ENCODE measurements around the gene GOLPH3L.
"Not testable (repeated sequence)": the region's sequence is repeated elsewhere in the genome, so short reads cannot be mapped to it uniquely, and the experiment has no call there.

The GOLPH3L gene

DNA sequence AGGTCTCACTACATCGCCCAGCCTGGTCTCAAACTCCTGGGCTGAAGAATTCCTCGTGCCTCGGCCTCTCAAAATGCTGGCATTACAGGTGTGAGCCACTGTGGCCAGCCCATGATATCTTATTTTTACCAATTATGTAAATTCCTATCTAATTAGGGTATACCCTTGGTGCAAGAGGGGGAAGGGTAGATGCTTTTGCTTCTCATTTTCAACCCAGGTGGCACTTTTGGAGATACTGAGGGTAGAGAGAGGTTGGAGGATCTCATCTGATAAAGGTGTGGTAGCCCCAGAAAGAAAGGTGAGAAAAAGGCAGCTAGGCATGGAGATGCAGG lies 85.0 kb downstream of the GOLPH3L start:
- DNase-seq (ENCODE audit: low spot score): no peak

GRCh38 chr1:150610576-150610975 lies 86.4 kb downstream of the GOLPH3L start:
- no peak for DNase-seq (ENCODE audit: low spot score)
- in situ Hi-C loops (cut with MboI; ENCODE audit: low pct_unique_long_range_greater_than_20kb, low sequenced_read_pairs, unreplicated experiment): loop anchor here (10.0 kb wide), 1 partner anchor 46 kb away; no protein-coding TSS in a partner anchor
- TF ChIP-seq, protein P1, sequence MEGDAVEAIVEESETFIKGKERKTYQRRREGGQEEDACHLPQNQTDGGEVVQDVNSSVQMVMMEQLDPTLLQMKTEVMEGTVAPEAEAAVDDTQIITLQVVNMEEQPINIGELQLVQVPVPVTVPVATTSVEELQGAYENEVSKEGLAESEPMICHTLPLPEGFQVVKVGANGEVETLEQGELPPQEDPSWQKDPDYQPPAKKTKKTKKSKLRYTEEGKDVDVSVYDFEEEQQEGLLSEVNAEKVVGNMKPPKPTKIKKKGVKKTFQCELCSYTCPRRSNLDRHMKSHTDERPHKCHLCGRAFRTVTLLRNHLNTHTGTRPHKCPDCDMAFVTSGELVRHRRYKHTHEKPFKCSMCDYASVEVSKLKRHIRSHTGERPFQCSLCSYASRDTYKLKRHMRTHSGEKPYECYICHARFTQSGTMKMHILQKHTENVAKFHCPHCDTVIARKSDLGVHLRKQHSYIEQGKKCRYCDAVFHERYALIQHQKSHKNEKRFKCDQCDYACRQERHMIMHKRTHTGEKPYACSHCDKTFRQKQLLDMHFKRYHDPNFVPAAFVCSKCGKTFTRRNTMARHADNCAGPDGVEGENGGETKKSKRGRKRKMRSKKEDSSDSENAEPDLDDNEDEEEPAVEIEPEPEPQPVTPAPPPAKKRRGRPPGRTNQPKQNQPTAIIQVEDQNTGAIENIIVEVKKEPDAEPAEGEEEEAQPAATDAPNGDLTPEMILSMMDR (IDR thresholded peaks at IDR 0.05; ENCODE audit: extremely low read depth, insufficient read depth, missing control alignments): no peak

More for the DNA sequence above, 85.0 kb downstream of the GOLPH3L start:
- TF ChIP-seq, protein P1 (IDR thresholded peaks at IDR 0.05; ENCODE audit: extremely low read depth, insufficient read depth, missing control alignments): no peak
- in situ Hi-C loops (cut with MboI; ENCODE audit: low pct_unique_long_range_greater_than_20kb, low sequenced_read_pairs, unreplicated experiment): loop anchor here (10.0 kb wide), 1 partner anchor 47 kb away; no protein-coding TSS in a partner anchor

GRCh38 chr1:150609732-150610131 lies 87.2 kb downstream of the GOLPH3L start:
- in situ Hi-C loops (cut with MboI; ENCODE audit: low pct_unique_long_range_greater_than_20kb, low sequenced_read_pairs, unreplicated experiment): loop anchor here (10.0 kb wide), 1 partner anchor 45 kb away; no protein-coding TSS in a partner anchor
- TF ChIP-seq, protein P1 (IDR thresholded peaks at IDR 0.05; ENCODE audit: extremely low read depth, insufficient read depth, missing control alignments): no peak
- DNase-seq (ENCODE audit: low spot score): no peak

GRCh38 chr1:150606463-150607142 lies 90.4 kb downstream of the GOLPH3L start:
- TF ChIP-seq, protein P1 (IDR thresholded peaks at IDR 0.05; ENCODE audit: extremely low read depth, insufficient read depth, missing control alignments): no peak
- no peak for DNase-seq (ENCODE audit: low spot score)
- in situ Hi-C loops (cut with MboI; ENCODE audit: low pct_unique_long_range_greater_than_20kb, low sequenced_read_pairs, unreplicated experiment): no loop called here

GRCh38 chr1:150605451-150605731 lies 91.6 kb downstream of the GOLPH3L start:
- in situ Hi-C loops (cut with MboI; ENCODE audit: low pct_unique_long_range_greater_than_20kb, low sequenced_read_pairs, unreplicated experiment); DNase-seq (ENCODE audit: low spot score): not testable (repeated sequence)

GRCh38 chr1:150604226-150604588 lies 92.7 kb downstream of the GOLPH3L start:
- in situ Hi-C loops (cut with MboI; ENCODE audit: low pct_unique_long_range_greater_than_20kb, low sequenced_read_pairs, unreplicated experiment): no loop called here
- no peak for DNase-seq (ENCODE audit: low spot score)
- TF ChIP-seq, protein P1 (IDR thresholded peaks at IDR 0.05; ENCODE audit: extremely low read depth, insufficient read depth, missing control alignments): no peak

DNA sequence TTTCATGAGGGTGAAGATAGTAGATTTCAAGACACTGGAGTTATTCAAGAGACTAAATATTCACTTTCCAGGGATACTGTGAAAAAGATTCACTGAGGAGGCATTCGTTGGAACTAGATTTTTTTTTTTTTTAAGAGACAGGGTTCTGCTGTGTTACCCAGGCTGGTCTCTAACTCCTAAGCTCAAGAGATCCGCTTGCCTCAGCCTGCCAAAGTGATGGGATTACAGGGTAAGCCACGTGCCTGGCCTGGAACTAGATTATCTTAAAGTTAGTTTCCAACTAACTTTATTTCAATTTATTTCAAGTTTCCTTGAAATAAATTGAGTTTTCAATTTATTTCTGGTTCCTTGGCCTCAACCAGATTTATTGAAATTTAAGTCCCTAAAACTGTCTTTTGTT lies 93.2 kb downstream of the GOLPH3L start:
- DNase-seq (ENCODE audit: low spot score): no peak
- in situ Hi-C loops (cut with MboI; ENCODE audit: low pct_unique_long_range_greater_than_20kb, low sequenced_read_pairs, unreplicated experiment): no loop called here
- TF ChIP-seq, protein P1 (IDR thresholded peaks at IDR 0.05; ENCODE audit: extremely low read depth, insufficient read depth, missing control alignments): no peak

DNA sequence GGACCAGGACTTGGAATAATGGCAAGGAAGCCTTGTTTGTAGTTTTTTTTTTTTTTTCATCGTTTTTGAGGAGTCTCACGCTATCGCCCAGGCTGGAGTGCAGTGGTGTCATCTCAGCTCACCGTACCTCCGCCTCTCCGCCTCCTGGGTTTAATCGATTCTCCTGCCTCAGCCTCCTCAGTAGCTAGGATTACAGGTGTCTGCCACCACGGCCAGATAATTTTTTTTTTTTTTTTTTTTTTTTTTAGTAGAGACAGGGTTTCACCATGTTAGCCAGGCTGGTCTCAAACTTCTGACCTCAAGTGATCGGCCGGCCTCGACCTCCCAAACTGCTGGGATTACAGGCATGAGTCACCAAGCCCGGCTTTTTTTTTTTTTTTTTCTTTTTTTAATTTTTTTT lies 94.6 kb downstream of the GOLPH3L start:
- in situ Hi-C loops (cut with MboI; ENCODE audit: low pct_unique_long_range_greater_than_20kb, low sequenced_read_pairs, unreplicated experiment); DNase-seq (ENCODE audit: low spot score): not testable (repeated sequence)
